ENCODE results near the gene SPRY2.
"Not testable (repeated sequence)": the region's sequence is repeated elsewhere in the genome, so short reads cannot be mapped to it uniquely, and the experiment has no call there.

GRCh38 chr13:80355496-80356094 is 14.7 kb upstream of the SPRY2 start:
- not testable (repeated sequence) for TF ChIP-seq CTCF, POLR2A (IDR thresholded peaks at IDR 0.05)
